GM12878 (cell line): ENCODE measurements around the gene UNC5CL. TPM values are rescaled to one million over a fixed set of nuclear protein-coding genes. Genes with fewer than 3 reads are reported as not detected.

ENCODE experiments used
- ATAC-seq: fragments of 200-7000 bp; cut with Tn5 transposase; 3 replicates; pipeline ENCODE4 v1.9.1; 2020; ENCODE audit warnings: mild to moderate bottlenecking, moderate library complexity
- BruUV-seq: library from RNA; stranded (reverse); fragments of 400-500 nt; replicated peaks from 2 replicates; lab custom pipeline; 2021; lab: Mats Ljungman, UMichigan
- CTCF ChIA-PET: fragments of 300-600 bp; sonication (Branson Sonifier 250); formaldehyde crosslinking; extraction: SDS; loops from one replicate; lab custom pipeline; 2021; ENCODE audit warnings: inconsistent platforms; lab: Yijun Ruan, JAX
- POLR2A ChIA-PET: fragments of 350-600 bp; formaldehyde crosslinking; extraction: SDS; loops from one replicate; lab custom pipeline; 2021; ENCODE audit warnings: inconsistent platforms; lab: Charles Lee
- RAD21 ChIA-PET: fragments of 300-600 bp; sonication (Branson Sonifier 250); formaldehyde crosslinking; loops from one replicate; lab custom pipeline; 2023; ENCODE audit warnings: antibody characterized with exemption; ENCODE audit not compliant: unreplicated experiment; lab: Charles Lee
- SMC1A ChIA-PET: fragments of 300-600 bp; sonication (Branson Sonifier 250); formaldehyde crosslinking; loops from one replicate; lab custom pipeline; 2023; ENCODE audit not compliant: unreplicated experiment, uncharacterized antibody; lab: Charles Lee
- DNase-seq: peaks from one replicate; pipeline ENCODE4 v3.0.0-alpha.2; 2011; ENCODE audit warnings: low read depth, low spot score
- FAIRE-seq: peaks from 3 replicates; lab custom pipeline; 2011; peaks lifted over from hg19 to GRCh38; lab: Jason Lieb, UNC
- H2AFZ ChIP-seq: 2 replicates; pipeline ENCODE4 v1.6.0; 2011; ENCODE audit warnings: low read depth, low read length, control low read depth; ENCODE audit not compliant: control insufficient read depth
- H3K27ac ChIP-seq: 2 replicates; pipeline ENCODE4 v1.5.1; 2011; ENCODE audit warnings: control low read depth; ENCODE audit not compliant: control insufficient read depth, insufficient read depth
- H3K27me3 ChIP-seq, 2 experiments: replicated peaks in 1 of 2; 2 replicates each; pipeline versions ENCODE4 v1.6.0 to v1.6.1; 2011; ENCODE audit warnings: low read length in 1 of 2; ENCODE audit not compliant: control insufficient read depth in 2 of 2, insufficient read depth in 2 of 2
- H3K36me3 ChIP-seq, 2 experiments: 2 replicates each; pipeline ENCODE4 v1.5.1; 2011; ENCODE audit warnings: low read length in 1 of 2; ENCODE audit not compliant: control insufficient read depth in 2 of 2, insufficient read depth in 2 of 2
- H3K4me1 ChIP-seq: 2 replicates; pipeline ENCODE4 v1.6.1; 2011; ENCODE audit warnings: mild to moderate bottlenecking, low read length, moderate library complexity, mixed read lengths; ENCODE audit not compliant: control insufficient read depth, insufficient read depth
- H3K4me2 ChIP-seq: 2 replicates; pipeline ENCODE4 v1.6.0; 2011; ENCODE audit warnings: control low read depth; ENCODE audit not compliant: control insufficient read depth, insufficient read depth
- H3K4me3 ChIP-seq: fragments of 200-600 bp; sonication (generic); 2 replicates; pipeline ENCODE4 v1.5.1; 2016
- H3K79me2 ChIP-seq: 2 replicates; pipeline ENCODE4 v1.6.0; 2011; ENCODE audit warnings: low read length; ENCODE audit not compliant: control insufficient read depth, insufficient read depth
- H3K9ac ChIP-seq: 2 replicates; pipeline ENCODE4 v1.8.0; 2011; ENCODE audit warnings: low read length, control low read depth, mixed read lengths; ENCODE audit not compliant: control insufficient read depth, insufficient read depth
- H3K9me3 ChIP-seq: replicated peaks from 3 replicates; pipeline ENCODE4 v1.5.1; 2011; ENCODE audit warnings: mild to moderate bottlenecking, low read length; ENCODE audit not compliant: control insufficient read depth, insufficient read depth
- H4K20me1 ChIP-seq: 2 replicates; pipeline ENCODE4 v1.6.0; 2011; ENCODE audit not compliant: control insufficient read depth, insufficient read depth
- BCL11A ChIP-seq: IDR thresholded peaks from 2 replicates; pipeline ENCODE4 v1.6.1; 2011; ENCODE audit warnings: low read depth, low read length
- CHD4 ChIP-seq: fragments of 200-600 bp; sonication (generic); IDR thresholded peaks from 2 replicates; pipeline ENCODE4 v1.6.1; 2016; ENCODE audit warnings: mild to moderate bottlenecking
- CREM ChIP-seq: IDR thresholded peaks from 2 replicates; pipeline ENCODE4 v1.6.1; 2014; ENCODE audit warnings: antibody characterized with exemption, low read depth
- CTCF ChIP-seq, 3 experiments: IDR thresholded peaks in 2 of 3; conservative IDR thresholded peaks in 1 of 3; 2 replicates each; pipeline ENCODE4 v1.5.1; 2011; ENCODE audit warnings: low read depth in 3 of 3, low read length in 3 of 3, mild to moderate bottlenecking in 3 of 3, control low read depth in 2 of 3, moderate library complexity in 2 of 3, inconsistent platforms in 1 of 3, mixed read lengths in 1 of 3; ENCODE audit not compliant: control insufficient read depth in 2 of 3, insufficient read depth in 1 of 3; ENCODE audit errors: extremely low read depth in 1 of 3
- EZH2 ChIP-seq: IDR thresholded peaks from 2 replicates; pipeline ENCODE4 v1.6.1; 2012; ENCODE audit warnings: low read depth, mild to moderate bottlenecking, control low read depth, inconsistent platforms, low read length, borderline replicate concordance; ENCODE audit not compliant: control insufficient read depth
- FOXK2 ChIP-seq: fragments of 450-650 bp; IDR thresholded peaks from 2 replicates; pipeline ENCODE4 v1.6.1; 2017; ENCODE audit warnings: mild to moderate bottlenecking, moderate library complexity
- GABPA ChIP-seq: IDR thresholded peaks from 2 replicates; pipeline ENCODE4 v1.6.1; 2014; ENCODE audit warnings: antibody characterized with exemption, low read depth, mild to moderate bottlenecking, inconsistent platforms
- NBN ChIP-seq: fragments of 450-650 bp; IDR thresholded peaks from 2 replicates; pipeline ENCODE4 v1.6.1; 2016
- POLR2AphosphoS2 ChIP-seq: IDR thresholded peaks from 2 replicates; pipeline ENCODE4 v1.6.1; 2011; ENCODE audit warnings: low read depth, mild to moderate bottlenecking, low read length, improper control_type of control experiment, moderate library complexity
- RAD51 ChIP-seq: fragments of 450-650 bp; IDR thresholded peaks from 2 replicates; pipeline ENCODE4 v1.6.1; 2016; ENCODE audit warnings: moderate library complexity, mild to moderate bottlenecking, inconsistent platforms
- SIX5 ChIP-seq: IDR thresholded peaks from 2 replicates; pipeline ENCODE4 v1.6.1; 2011; ENCODE audit warnings: mild to moderate bottlenecking, low read depth, low read length, moderate library complexity; ENCODE audit not compliant: severe bottlenecking
- SPI1 ChIP-seq: IDR thresholded peaks from 2 replicates; pipeline ENCODE4 v1.6.1; 2011; ENCODE audit warnings: low read depth, mild to moderate bottlenecking, low read length, moderate library complexity, borderline replicate concordance; ENCODE audit not compliant: insufficient read depth
- WRNIP1 ChIP-seq: IDR thresholded peaks from 2 replicates; pipeline ENCODE4 v1.6.1; 2011; ENCODE audit warnings: low read depth, low read length, improper control_type of control experiment, borderline replicate concordance
- ZBED1 ChIP-seq: IDR thresholded peaks from 2 replicates; pipeline ENCODE4 v1.6.1; 2016; ENCODE audit warnings: borderline replicate concordance
- ZNF24 ChIP-seq: fragments of 450-650 bp; IDR thresholded peaks from 2 replicates; pipeline ENCODE4 v1.6.1; 2017; ENCODE audit warnings: antibody characterized with exemption, mild to moderate bottlenecking
- WGBS: methylation state at CpG from one replicate; pipeline ENCODE4 v1.1.6; 2016; ENCODE audit warnings: low lambda C conversion rate; ENCODE audit not compliant: insufficient replicate concordance, insufficient coverage; ENCODE audit errors: missing lambda C conversion rate; 5-methylcytosine and 5-hydroxymethylcytosine counted together
- in situ Hi-C: fragments of 300-500 bp; cut with MboI; formaldehyde crosslinking; loops from 9 replicates; pipeline ENCODE4 v1.14.3; 2018; ENCODE audit warnings: mixed read lengths
- intact Hi-C: fragments of 100-400 bp; cut with micrococcal nuclease; formaldehyde crosslinking; loops from one replicate; pipeline ENCODE4 v1.14.2; 2022; ENCODE audit not compliant: unreplicated experiment
- polyA plus RNA-seq, 11 experiments: library from polyadenylated mRNA; depleted of rRNA in 4 of 11; unstranded in 6 of 11; stranded (reverse) in 5 of 11; fragments of >200 nt; fragmentation: Nextera tagmentation in 4 of 11; fragmentation: Illumina TruSeq in 1 of 11; extraction: Ambion mirVana in 4 of 11; extraction: Trizol in 1 of 11; gene quantifications; 1 replicate in 1 of 11; 2 replicates in 10 of 11; pipeline versions ENCODE4 v1.2.1 to v1.2.3, GENCODE V29; 2011 to 2016; ENCODE audit warnings: inconsistent platforms in 2 of 11, missing spikeins in 2 of 11, low read depth in 1 of 11
- total RNA-seq, 4 experiments: library from RNA; depleted of rRNA in 3 of 4; stranded (reverse); fragments of >200 nt in 3 of 4; fragmentation: Illumina TruSeq in 1 of 4; extraction: Trizol in 1 of 4; gene quantifications; 2 replicates each; pipeline versions ENCODE4 v1.2.1 to v1.2.3, GENCODE V29; 2013 to 2021
- TF ChIP-seq, protein P1 (sequence below): IDR thresholded peaks from 2 replicates; pipeline ENCODE4 v1.6.1; 2012; ENCODE audit warnings: low read depth, low read length, improper control_type of control experiment
- TF ChIP-seq, protein P2 (sequence below): IDR thresholded peaks from 2 replicates; pipeline ENCODE4 v1.6.1; 2012; ENCODE audit warnings: low read length, inconsistent platforms
- TF ChIP-seq, protein P3 (sequence below): IDR thresholded peaks from 2 replicates; pipeline ENCODE4 v1.6.1; 2011; ENCODE audit warnings: low read depth, low read length, improper control_type of control experiment, borderline replicate concordance

UNC5CL gene
- total and polyA plus RNA-seq, 10 of the 15 experiments (the other 5 are each of a cell fraction or from before 2014, with no cell fraction given): 0.11 to 1.2 (median 0.46) TPM; not detected in 1

DNA sequence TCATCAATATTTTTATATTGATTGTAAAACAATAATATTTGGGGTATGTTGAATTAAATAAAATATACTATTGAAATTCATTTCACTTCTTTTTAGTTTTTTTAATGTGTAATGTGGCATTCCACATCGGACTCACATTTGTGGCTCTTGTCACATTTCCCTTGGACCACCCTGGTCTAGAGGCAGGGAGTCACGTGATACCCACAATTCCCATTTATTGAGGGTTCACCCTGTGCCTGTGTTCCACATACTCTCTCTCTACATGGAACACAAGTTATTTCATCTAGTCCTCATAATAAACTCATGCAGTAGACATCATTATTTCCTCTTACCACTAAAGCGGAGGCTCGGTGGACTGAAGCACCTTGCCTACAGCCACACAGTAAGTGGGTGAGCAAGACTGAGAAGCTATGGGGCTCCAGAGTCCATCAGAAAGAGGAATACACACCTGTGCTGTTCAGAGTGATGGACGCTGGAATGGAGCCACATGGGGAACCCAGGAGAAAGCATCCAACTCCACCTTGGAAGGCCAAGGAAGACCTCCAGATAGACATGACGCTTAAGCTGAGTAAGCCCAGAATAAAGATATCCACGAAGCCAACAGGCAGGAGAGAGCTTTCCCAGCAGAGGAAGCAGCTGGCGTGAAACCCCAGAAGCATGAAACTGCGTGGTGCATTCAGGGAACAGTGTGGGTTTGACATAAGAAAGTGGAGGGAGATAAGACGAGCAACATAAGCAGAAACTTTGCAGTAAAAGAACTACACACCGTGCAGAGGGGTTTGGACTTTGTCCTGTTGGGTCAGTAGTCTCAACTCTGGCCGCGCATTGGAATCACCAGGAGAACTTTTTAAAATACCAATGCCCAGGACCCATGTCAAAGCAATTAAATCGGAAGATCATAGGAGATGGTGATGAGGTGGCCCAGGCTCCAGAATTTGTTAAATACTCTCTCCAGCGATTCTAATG lies 49.5 kb downstream of the UNC5CL start:
- in situ Hi-C loops (no loop called here), intact Hi-C loops (no loop called here)
- Histone ChIP-seq H3K27me3 (peaks cover 0 to 6% of the 10 kb centered on the region in 2 experiments; a peak in 3 of 4 replicates), H4K20me1 (no peaks in the 10 kb centered on the region), H3K36me3 (no peaks in the 10 kb centered on the region), H3K4me2 (no peak overlapping the region), H3K9me3 (no peaks in the 10 kb centered on the region), H3K4me1 (no peaks in the 10 kb centered on the region), H2AFZ (no peak overlapping the region), H3K27ac (no peak overlapping the region), H3K9ac (no peak overlapping the region), H3K79me2 (no peaks in the 10 kb centered on the region), H3K4me3 (no peak overlapping the region)
- ChIA-PET RAD21 (no interaction called here), SMC1A (interaction anchor here (0.6 to 0.9 kb wide), 2 partner anchors 8 to 361 kb away, joined by 3 read pairs; no protein-coding TSS in a partner anchor), POLR2A (no interaction called here), CTCF (interaction anchor here (1.2 kb wide), 1 partner anchor 39 kb away, joined by 4 read pairs; no protein-coding TSS in a partner anchor)
- BruUV-seq: no TSS peak
- FAIRE-seq: no peak
- no peak for ATAC-seq
- WGBS: 39% methylated on average over 15 of the region's 15 CpGs
- DNase-seq: no peak
- no peak for TF ChIP-seq BCL11A
- no peak for TF ChIP-seq SIX5
- no peak for TF ChIP-seq RAD51
- TF ChIP-seq CREM: no peak
- TF ChIP-seq GABPA: no peak
- no peak for TF ChIP-seq FOXK2
- no peak for TF ChIP-seq POLR2AphosphoS2
- no peak for TF ChIP-seq CTCF (IDR thresholded peaks at IDR 0.05 in 2 of 3, conservative IDR thresholded peaks at IDR 0.05 in 1 of 3; ENCODE audit: control insufficient read depth in 2 of 3, extremely low read depth in 1 of 3, insufficient read depth in 1 of 3, low read depth in 3 of 3, low read length in 3 of 3)
- TF ChIP-seq, protein P1, sequence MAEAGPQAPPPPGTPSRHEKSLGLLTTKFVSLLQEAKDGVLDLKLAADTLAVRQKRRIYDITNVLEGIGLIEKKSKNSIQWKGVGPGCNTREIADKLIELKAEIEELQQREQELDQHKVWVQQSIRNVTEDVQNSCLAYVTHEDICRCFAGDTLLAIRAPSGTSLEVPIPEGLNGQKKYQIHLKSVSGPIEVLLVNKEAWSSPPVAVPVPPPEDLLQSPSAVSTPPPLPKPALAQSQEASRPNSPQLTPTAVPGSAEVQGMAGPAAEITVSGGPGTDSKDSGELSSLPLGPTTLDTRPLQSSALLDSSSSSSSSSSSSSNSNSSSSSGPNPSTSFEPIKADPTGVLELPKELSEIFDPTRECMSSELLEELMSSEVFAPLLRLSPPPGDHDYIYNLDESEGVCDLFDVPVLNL: no peak
- no peak for TF ChIP-seq ZBED1
- TF ChIP-seq, protein P2, sequence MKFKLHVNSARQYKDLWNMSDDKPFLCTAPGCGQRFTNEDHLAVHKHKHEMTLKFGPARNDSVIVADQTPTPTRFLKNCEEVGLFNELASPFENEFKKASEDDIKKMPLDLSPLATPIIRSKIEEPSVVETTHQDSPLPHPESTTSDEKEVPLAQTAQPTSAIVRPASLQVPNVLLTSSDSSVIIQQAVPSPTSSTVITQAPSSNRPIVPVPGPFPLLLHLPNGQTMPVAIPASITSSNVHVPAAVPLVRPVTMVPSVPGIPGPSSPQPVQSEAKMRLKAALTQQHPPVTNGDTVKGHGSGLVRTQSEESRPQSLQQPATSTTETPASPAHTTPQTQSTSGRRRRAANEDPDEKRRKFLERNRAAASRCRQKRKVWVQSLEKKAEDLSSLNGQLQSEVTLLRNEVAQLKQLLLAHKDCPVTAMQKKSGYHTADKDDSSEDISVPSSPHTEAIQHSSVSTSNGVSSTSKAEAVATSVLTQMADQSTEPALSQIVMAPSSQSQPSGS: no peak
- TF ChIP-seq NBN: no peak
- TF ChIP-seq, protein P3, sequence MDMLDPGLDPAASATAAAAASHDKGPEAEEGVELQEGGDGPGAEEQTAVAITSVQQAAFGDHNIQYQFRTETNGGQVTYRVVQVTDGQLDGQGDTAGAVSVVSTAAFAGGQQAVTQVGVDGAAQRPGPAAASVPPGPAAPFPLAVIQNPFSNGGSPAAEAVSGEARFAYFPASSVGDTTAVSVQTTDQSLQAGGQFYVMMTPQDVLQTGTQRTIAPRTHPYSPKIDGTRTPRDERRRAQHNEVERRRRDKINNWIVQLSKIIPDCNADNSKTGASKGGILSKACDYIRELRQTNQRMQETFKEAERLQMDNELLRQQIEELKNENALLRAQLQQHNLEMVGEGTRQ: no peak
- TF ChIP-seq SPI1: no peak
- no peak for TF ChIP-seq CHD4
- TF ChIP-seq EZH2: no peak
- TF ChIP-seq ZNF24: no peak
- TF ChIP-seq WRNIP1: no peak
